ENCODE measurements around the gene HCN4.

DNA sequence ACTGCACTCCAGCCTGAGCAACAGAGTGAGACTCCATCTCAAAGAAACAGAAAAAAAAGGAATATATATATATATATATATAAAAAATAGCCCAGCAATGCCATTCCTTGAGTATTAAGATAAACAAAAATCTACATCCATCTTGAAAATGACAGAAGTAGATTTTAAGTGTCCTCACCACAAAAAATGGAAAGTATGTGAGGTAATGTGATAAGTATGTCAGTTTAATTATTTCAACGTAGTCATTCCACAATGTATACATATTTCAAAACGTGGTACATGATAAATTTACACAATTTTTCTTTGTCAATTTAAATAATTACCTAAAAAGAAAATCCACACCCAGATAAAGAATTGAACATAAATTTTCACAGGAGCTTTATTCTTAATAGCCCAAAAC, 54.9 kb downstream of the HCN4 start:
- TF ChIP-seq, protein P1, sequence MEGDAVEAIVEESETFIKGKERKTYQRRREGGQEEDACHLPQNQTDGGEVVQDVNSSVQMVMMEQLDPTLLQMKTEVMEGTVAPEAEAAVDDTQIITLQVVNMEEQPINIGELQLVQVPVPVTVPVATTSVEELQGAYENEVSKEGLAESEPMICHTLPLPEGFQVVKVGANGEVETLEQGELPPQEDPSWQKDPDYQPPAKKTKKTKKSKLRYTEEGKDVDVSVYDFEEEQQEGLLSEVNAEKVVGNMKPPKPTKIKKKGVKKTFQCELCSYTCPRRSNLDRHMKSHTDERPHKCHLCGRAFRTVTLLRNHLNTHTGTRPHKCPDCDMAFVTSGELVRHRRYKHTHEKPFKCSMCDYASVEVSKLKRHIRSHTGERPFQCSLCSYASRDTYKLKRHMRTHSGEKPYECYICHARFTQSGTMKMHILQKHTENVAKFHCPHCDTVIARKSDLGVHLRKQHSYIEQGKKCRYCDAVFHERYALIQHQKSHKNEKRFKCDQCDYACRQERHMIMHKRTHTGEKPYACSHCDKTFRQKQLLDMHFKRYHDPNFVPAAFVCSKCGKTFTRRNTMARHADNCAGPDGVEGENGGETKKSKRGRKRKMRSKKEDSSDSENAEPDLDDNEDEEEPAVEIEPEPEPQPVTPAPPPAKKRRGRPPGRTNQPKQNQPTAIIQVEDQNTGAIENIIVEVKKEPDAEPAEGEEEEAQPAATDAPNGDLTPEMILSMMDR (IDR thresholded peaks at IDR 0.05; ENCODE audit: poor library complexity, severe bottlenecking), result no peak
- TF ChIP-seq EZH2 (IDR thresholded peaks at IDR 0.05; ENCODE audit: borderline replicate concordance, insufficient read depth, low read length, poor library complexity, severe bottlenecking), result no peak

All from neural cell (in vitro differentiated cells).